Measurements from ENCODE around the gene TMEM74B.
A peak's percentile ranks its signal among the peaks of the same experiment; 100 is the strongest.
"Not testable (repeated sequence)": the region's sequence is repeated elsewhere in the genome, so short reads cannot be mapped to it uniquely, and the experiment has no call there.

TMEM74B gene

DNA sequence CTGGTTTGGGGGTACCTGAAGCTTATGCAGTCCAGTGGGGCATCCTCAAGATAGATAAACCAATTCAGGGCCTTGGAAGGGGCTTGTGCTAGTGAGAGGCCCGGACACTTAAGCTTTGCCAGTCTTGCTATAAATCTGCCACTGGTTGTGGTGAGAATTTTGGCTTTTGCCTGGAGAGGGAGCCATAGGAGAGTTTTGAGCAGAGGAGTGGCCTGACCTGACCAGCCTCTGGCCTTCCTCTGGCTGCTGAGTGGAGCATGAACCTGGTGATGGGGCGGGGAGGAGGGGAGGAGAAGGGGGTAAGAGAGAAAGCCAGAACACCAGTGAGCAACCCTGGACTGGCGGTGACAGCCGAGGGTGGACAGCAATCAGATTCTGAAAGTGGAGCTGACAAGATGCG is 7.1 kb downstream of the TMEM74B start:
- DNase-seq, result no peak

DNA sequence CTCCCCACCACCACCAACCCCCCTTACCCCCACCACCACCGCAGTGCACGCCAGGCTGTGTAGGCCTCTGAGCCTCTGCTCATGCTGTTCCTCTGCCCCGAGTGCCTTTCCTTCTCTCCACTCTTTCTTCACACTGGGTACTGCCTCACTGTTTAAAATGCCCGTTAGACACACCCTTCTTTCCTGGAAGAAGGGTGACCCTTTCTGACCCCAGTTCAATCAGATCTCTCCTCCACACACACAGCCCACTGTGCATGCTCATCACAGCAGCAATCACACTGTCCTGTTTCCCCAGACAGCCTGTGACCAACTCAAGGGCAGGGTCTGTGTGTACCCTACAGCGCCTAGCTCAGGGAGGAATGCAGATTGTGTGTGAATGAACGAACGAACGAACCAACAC is 10.0 kb downstream of the TMEM74B start:
- DNase-seq, result no peak

DNA sequence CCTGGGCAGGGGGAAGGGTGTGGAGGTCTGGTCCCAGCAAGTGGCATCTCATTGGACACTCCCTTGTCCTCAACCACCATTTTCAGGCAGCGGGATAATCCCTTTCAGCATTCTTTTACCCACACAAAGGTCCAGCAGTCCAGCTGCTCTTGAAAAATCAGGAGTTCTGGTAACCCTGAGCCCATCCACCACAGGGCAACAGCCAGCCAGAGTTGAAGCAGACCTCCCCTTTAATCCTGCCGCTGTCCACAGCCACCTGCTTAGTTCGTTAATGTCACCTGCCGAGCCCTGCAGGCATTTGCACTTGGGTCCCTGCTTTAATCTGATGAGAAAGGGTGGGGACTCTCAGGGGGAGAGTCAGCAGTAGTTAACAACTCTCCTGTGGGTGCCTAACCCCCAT is 11.1 kb downstream of the TMEM74B start:
- DNase-seq, result no peak

DNA sequence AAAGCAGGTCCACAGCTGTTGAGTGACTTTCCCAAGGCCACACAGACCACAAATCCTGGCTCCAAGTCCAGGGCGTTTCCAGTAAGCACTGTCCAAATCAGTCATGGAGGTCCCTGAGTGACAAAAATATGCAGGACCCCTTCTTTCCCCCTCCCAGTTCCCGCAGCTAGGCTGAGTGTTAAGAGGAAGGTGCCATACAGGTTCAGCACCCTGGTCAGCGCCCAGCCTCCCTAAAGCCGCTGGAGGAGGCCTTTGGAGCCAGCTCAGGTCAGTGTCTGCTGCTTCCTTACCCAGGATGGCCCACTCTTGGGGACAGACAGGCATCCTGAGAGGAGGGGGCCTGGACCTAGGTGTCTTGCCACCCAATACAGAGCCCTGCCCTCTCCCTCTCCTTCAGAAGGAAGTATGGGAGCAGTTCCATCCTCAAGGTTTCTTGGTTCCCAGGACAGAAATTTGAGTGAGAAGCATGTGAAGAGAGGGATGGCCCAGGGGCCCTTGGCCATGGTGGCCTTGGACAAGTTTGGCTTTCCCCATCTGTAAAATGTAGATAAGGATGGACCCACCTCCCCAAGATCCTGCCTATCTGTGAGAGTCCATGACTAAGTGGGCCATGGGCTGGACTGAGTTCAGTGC is 13.2 kb downstream of the TMEM74B start:
- DNase-seq, result no peak

DNA sequence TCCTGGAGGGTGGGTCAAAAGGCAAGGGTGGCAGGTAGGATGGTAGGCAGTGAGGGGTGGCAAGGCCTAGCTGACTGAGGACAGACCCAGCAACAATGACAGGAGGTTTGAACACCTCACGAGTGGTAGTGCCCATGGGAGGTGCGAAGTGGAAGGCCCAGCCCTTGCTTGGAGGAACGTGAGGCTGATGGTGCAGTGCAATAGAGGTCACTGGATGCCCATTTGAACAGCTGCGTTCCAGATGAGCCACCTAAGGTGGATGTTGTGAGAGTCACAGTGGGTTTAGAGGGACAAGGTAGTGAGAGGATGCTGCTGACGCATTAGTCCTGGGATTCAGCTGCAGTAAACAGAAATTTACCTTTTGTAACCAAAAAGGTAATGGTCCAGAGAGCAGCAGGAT is 15.6 kb downstream of the TMEM74B start:
- no peak for DNase-seq

DNA sequence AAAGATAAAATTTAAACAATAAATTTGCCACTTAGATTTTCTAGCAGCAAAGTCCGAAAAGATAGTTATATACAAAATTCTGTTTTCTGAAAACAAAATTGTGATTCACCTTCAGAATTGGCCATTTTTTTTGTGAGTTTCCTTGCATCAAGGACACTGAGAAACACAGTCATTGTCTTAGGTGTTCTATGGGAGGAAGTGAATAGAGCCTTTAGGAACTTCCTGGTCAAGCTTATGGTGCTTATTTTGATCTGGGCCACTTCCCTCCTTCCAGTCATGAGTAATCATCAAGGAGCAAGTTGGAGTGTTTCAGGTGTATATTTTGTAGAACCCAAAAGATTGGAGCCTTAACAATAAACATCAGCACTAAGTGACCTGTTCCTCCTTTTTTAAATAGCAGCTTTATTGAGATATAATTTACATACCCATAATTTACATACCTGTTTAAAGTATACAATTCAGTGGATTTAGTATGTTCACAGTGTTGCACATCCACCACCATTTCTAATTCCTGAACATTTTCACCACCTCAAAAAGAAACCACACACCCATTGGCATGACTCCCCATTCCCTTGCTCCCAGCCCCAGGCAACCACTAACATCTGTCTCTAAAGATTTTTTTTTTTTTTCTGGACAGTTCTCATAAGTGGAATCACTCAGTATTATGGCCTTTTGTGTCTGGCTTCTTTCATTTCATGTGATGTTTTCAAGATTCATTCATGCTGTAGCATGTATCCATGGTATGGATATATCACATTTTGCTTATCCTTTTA is 17.6 kb downstream of the TMEM74B start:
- no peak for DNase-seq

DNA sequence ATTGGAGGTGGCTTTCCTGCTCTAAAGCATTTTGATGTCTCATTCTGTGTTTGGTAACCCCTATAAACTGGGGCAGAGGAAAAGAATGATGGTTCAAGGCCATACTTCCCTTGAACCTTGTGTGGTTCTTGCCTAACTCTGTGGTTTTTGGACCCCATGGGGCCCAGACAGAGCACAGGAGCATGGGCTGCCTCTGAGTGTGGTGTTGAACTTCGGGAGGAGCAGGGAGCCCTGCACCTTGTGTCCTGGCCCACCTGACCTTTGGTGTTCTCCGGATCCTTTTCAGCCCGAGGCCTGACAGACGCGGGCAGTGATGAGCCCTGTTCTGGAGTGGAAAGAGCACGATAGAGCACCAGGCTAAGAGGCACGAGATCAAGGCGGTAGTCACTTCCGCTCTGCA is 18.8 kb downstream of the TMEM74B start:
- no peak for DNase-seq

DNA sequence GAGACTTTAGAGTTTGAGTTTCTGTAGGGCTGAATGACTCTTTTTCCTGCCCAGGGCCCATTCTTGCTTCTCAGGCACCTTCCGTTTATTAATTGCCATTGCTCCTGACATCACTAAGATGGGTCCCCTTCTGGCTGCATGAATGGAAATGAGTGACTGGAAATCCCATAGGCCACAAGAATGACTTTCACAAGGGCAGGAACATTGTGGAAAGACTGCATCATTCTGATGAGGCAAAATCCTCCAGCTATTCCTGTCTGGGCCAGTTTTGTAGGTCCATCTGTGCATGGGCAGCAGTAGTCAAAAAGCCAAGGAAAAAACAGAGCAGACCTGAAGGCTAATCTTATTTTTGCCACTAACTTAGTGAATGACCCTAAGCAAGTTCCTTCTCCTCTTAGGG is 19.3 kb downstream of the TMEM74B start:
- DNase-seq, result no peak

DNA sequence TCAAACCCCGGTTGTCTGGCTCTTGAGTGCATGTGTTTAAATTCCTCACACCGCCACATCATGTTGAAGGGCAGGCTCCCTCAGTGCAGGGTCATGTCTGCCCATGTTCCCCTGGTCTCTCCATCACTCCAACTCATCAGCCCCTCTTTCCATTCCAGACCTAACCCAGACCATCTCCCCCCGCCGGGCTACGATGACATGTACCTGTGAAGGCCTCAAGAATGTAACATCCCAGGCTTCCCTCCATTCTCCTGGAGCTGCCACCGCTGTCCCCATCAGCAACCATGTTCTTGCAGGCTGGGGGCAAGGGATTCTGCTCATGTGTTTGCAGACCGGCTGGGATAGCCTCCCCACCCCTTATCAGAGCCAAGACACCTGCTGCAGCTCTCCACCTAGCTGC is 19.9 kb downstream of the TMEM74B start:
- DNase-seq, result no peak

DNA sequence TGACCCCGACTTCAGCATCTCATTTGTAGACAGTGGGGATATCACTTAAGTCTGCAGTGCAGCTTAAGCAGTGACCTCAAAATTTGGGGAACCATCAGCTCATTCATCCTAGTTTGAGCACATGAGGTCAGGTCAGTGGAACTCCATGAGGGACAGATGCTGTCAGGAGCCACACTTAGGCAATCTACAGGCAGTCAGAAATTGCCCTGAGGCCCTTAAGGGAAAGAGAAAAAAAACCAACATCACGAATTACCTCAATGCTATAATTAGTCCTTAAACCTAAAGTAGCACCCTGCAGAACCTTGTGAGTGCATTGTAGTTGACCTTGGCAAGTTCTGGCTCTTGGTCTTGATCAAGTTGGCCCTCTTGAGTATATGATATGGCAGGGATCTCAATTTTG is 21.1 kb downstream of the TMEM74B start:
- peak; percentile 12 for DNase-seq

DNA sequence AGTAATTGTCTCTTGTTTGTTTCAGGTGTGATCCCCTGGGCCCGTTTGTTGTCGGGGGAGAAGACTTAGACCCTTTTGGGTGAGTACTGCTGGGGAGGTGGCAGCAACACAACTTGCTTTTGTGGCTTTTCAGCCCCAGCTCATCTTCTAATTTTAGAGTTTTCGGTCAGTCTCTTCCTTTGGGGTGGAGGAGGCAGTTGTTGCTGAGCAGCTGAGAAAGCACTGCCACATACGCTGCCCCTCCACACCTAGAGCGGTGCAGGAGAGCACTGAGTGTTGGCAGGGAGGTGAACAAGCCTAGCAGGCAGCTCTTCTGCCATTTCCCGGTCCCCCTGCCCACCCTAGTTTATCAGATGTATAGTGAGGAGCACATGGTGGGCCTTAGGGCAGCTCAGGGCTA is 21.7 kb downstream of the TMEM74B start:
- no peak for DNase-seq

DNA sequence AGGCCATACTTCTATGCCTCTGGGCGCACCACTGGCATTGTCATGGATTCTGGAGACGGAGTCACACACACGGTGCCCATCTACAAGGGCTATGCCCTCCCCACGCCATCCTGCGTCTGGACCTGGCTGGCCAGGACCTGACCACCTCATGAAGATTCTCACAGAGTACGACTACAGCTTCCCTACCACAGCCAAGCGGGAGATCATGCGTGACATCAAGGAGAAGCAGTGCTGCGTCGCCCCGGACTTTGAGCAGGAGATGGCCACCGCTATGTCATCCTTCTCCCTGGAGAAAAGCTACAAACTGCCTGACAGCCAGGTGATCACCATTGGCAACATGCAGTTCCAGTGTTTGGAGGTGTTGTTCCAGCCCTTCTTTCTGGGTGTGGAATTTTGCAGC is 23.8 kb downstream of the TMEM74B start:
- no peak for DNase-seq

DNA sequence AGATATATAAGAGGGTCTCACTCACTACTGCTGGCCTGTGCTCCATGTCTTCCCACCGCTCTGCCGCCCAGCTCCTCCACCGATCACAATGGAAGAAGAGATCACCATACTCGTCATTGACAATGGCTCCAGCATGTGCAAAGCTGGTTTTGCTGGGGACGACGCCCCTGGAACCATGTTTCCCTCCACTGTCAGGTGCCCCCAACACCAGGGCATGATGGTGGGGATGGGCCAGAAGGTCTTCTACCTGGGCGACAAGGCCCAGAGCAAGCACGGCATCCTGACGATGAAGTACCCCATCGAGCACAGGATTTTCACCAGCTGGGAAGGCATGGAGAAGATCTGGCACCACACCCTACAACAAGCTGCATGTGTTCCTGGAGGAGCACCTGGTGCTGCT is 24.3 kb downstream of the TMEM74B start:
- no peak for DNase-seq

DNA sequence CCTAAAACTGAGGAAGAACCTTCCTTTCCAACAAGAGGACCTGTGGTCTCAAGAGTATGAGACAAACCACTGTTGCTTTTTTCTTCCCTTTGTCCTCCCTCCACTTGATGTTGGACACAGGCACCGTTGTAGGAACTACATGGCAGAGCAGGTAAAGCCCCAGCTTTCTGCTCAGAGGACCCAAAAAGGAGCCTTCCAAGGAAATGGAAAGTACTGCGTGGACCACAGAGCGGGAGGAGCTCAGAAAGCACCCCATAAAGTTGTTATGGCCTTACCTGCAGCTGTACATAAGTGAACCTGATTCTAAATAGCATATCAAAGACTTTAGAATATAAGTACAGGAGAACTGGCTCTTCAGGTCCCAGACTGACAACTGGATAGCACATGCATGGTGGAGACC is 29.4 kb downstream of the TMEM74B start:
- DNase-seq, result no peak

DNA sequence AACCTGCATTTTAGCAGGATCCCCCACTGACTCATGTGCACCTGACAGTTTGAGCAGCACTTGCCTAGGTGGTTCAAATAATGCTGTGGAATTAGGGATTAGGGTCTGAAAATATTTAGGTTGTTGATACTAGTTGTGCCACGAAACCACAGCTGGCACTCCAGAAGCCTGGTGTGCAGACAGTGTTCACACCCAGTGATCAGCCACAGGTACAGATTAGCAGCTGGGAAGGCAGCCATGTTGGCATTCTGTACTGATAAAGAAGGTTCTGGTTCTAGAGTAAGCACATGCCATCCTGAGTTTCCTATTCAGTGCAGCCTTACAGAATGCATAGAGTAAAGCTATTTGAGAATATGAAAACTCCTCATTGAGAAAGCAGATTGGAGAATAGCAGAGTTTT is 30.1 kb downstream of the TMEM74B start:
- no peak for DNase-seq

DNA sequence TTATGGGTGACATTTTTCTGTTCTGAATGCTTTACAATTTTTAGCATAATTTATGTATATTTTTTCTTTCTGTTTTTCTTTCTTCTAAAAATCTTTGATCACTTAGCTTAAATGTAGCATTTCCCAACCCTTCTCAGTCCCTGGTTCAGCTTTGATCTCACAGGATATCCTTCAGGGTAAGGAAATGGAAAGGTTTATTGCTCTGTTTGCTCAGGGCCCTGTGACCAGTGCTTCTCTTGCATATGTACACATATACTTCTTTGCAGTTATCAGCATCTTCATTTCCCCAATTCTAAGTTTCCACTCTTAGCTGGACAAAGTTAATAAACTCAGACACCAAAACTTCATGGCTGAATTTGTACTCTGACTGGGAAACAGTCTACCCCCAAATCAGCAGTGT is 30.6 kb downstream of the TMEM74B start:
- DNase-seq, result no peak

DNA sequence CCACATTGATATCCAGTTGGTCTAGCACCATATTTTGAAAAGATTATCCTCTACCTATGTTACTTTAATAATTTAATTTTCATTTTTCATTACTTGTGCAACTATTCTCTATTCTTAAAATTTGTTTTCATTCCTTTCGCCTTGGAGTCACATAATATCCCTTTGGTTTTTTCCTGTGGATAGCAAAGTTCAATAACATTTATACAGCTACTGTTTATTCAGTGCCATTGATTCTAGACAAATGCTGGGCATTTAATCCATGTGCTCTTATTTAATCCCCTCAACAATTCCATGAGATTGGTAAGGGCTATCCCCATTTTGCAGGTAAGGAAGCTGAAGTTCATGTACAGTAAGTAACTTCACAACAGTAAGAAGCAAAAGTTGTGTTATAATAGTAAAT is 33.8 kb downstream of the TMEM74B start:
- DNase-seq, result no peak

DNA sequence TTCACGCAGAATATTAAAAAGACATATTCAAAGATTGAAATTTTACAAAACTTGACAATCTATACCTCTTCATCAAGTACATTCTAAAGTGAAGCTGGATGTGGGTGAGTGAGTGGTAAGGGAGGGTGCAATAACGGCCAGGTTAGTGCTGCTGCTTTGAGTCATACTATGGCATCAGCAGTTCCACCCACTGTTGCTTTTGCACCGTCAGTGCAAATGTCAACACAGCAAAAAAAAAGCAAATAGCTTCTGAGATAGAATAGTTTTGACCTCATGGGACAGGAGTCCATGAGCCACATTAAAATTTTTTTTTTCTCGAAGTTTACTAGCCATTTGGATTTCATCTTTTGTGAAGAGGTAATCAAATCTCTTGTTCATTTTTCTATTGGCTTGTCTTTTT is 34.6 kb downstream of the TMEM74B start:
- DNase-seq, result no peak

DNA sequence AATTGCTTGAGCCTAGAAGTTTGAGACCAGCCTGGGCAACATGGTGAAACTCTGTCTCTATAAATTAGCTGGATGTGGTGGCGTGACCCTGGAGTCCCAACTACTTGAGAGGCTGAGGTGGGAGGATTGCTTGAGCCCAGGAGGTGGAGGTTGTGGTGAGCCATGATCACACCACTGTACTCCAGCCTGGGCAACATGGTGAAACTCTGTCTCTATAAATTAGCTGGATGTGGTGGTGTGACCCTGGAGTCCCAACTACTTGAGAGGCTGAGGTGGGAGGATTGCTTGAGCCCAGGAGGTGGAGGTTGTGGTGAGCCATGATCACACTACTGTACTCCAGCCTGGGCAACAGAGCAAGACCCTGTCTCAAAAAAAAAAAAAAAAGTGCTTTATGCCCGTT is 35.0 kb downstream of the TMEM74B start:
- not testable (repeated sequence) for DNase-seq

DNA sequence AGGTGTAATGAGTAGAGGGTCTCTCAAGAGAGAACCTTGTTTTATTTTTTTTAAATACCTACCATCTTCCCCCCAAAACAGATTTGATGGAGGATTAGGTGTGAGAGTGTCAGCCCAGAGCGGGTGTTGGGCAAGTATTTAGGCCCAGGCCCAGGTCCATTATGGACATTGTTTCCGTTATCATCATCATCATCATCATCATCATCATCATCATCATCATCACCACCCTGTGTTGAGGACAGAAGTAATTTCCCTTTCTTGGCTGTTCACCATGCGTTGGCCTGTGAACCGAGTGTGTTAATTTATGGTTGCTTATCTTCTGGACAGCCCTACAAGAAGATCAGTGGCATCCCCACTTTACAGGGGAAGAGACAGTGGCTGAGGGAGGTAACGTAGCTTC is 37.8 kb downstream of the TMEM74B start:
- DNase-seq, result no peak

DNA sequence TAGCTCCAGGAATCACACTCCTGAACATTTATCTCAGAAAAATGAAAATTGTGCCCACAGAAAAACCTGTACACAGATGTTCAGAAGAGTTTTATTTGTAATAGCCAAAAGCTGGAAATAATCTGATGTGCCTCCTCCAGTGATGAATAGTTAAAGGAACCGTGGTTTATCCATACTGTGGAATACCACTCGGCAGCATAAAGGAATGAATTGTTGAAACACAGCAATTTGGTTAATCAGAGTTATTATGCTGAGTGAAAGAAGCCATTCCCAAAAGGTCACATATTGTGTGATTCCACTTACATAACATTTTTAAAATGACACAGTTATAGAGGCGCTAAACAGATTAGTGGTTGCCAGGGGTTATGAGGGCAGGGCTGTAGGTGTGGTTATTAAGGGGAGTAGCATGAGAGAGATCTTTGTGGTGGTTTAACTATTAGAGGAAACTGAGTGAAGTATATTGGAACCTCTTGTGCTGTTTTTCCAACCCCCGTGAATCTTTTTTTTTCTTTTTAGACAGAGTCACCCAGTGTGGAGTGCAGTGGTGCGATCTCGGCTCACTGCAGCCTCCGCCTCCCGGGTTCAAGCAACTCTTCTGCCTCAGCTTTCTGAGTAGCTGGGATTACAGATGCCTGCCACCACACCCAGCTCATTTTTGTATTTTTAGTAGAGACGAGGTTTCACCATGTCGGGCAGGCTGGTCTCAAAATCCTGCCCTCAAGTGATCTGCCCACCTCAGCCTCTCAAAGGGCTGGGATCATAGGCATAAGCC is 40.2 kb downstream of the TMEM74B start:
- DNase-seq, result no peak

DNA sequence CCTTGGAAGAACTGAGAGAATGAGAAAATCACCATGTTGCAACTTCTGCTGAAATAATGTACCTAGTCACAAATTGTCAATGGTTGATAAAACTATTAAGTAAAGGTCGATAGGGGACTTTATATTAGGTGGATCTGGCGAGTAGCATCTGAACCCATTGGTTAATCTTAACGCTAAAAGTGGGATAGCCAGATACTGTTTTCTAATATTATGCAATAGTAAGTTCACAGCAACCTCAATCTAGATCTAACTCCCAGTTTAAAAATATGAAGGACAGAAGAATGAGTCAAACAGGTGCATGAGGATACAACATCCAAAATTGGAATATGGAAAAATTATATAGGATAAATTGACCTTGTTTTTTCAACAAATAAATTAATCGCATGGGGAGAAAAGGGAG is 47.5 kb downstream of the TMEM74B start:
- DNase-seq, result no peak

DNA sequence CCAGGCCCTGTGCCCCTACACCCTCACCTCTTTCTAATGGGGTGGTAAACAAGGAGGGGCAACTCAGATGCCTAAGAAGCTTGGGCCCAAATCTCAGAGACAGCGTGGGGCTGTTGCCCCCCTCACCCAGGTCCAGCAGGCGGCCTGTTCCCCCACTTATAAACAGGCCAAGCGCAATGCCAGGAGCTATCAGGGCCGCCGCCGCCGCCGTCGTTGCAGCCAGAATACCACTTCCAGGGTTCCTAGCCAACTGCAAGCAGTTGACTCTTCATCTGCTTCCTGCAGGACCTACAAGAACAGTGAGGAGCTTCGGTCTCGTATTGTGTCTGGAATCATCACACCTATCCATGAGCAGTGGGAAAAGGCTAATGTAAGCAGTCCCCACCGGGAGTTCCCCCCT is 49.9 kb downstream of the TMEM74B start:
- DNase-seq, result no peak

DNA sequence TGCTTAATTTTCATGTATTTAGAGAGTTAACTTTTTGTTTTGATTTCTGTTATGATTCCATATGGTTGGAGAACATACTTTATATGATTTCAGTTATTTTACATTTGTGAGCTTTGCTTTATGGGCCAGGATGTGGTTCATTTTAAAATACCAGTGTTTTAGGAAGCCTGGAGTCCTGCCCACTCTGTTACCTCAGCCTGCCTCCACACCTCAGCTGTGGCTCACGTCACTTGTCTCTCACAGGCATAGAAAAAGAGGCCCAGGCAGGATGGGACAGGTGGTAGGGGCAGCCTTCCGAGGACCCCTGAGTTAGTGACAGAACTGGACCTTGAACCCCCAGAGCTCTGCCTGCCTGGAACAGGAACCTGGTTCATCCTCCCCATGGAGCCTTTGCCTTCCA is 50.4 kb downstream of the TMEM74B start:
- DNase-seq, result no peak
